Spleen (tissue), 11 donors: ENCODE measurements around the gene NBL1. TPM values are rescaled to one million over a fixed set of nuclear protein-coding genes. Genes with fewer than 3 reads are reported as not detected.

Experiments used
- DNase-seq: peaks from one replicate; pipeline ENCODE4 v3.0.0-alpha.2; 2020
- H3K27ac ChIP-seq, 8 donors: fragments of 200-600 bp; sonication (generic) in 7 of 8; 1 replicate in 4 of 8; 2 replicates in 4 of 8; pipeline versions ENCODE4 v1.5.0 to v1.8.0; 2016 to 2021; ENCODE audit warnings: inconsistent platforms in 4 of 8, mild to moderate bottlenecking in 4 of 8, moderate library complexity in 1 of 8
- H3K27me3 ChIP-seq, 7 donors: fragments of 200-600 bp; sonication (generic) in 6 of 7; replicated peaks in 1 of 7; 1 replicate in 4 of 7; 2 replicates in 3 of 7; pipeline versions ENCODE4 v1.5.0 to v1.8.0; 2016 to 2021; ENCODE audit warnings: inconsistent platforms in 3 of 7, mild to moderate bottlenecking in 1 of 7
- H3K36me3 ChIP-seq, 6 donors: fragments of 200-600 bp; sonication (generic) in 5 of 6; 1 replicate in 4 of 6; 2 replicates in 2 of 6; pipeline versions ENCODE4 v1.5.0 to v1.8.0; 2016 to 2021; ENCODE audit warnings: inconsistent platforms in 2 of 6
- H3K4me1 ChIP-seq, 6 donors: fragments of 200-600 bp; sonication (generic) in 5 of 6; 1 replicate in 3 of 6; 2 replicates in 3 of 6; pipeline versions ENCODE4 v1.5.0 to v1.8.0; 2016 to 2021; ENCODE audit warnings: inconsistent platforms in 3 of 6
- H3K4me3 ChIP-seq, 8 donors: fragments of 200-600 bp; sonication (generic) in 7 of 8; 1 replicate in 4 of 8; 2 replicates in 4 of 8; pipeline versions ENCODE4 v1.5.0 to v1.8.0; 2016 to 2021; ENCODE audit warnings: inconsistent platforms in 4 of 8, mild to moderate bottlenecking in 4 of 8, moderate library complexity in 2 of 8
- H3K9me3 ChIP-seq, 8 donors: fragments of 200-600 bp; sonication (generic) in 7 of 8; 1 replicate in 4 of 8; 2 replicates in 4 of 8; pipeline versions ENCODE4 v1.5.0 to v1.8.0; 2016 to 2021; ENCODE audit warnings: inconsistent platforms in 4 of 8
- POLR2A ChIP-seq, 3 donors: fragments of 450-650 bp; IDR thresholded peaks; one replicate each; pipeline ENCODE4 v1.5.1; 2017; ENCODE audit warnings: antibody characterized with exemption in 3 of 3, mild to moderate bottlenecking in 1 of 3
- POLR2AphosphoS5 ChIP-seq, 3 donors: sonication (generic); formaldehyde crosslinking; IDR thresholded peaks; one replicate each; pipeline ENCODE4 v1.5.1; 2017; ENCODE audit warnings: antibody characterized with exemption in 3 of 3
- WGBS, 5 donors: extraction: QIAGEN DNeasy Blood & Tissue Kit in 3 of 5; methylation state at CpG; one replicate each; pipeline versions ENCODE4 v1.1.5 to v1.1.7; 2013 to 2018; 5-methylcytosine and 5-hydroxymethylcytosine counted together
- intact Hi-C: fragments of 100-400 bp; cut with DNase I; formaldehyde crosslinking; loops from one replicate; pipeline ENCODE4 v1.15.0; 2023; ENCODE audit warnings: low total_unique reads
- polyA plus RNA-seq, 3 donors: library from polyadenylated mRNA; stranded (reverse); fragments of 200-250 nt; gene quantifications; one replicate each; pipeline ENCODE4 v1.2.1, GENCODE V29; 2013
- total RNA-seq, 7 donors: library from RNA; depleted of rRNA in 3 of 7; stranded (reverse); fragments of >200 nt in 3 of 7; fragmentation: NEBNext Ultra II Directional in 4 of 7; extraction: Animal tissue kit (Norgen Biotek cat#: 25700) in 4 of 7; gene quantifications; one replicate each; pipeline versions ENCODE4 v1.1.0 to v1.2.1, GENCODE V29; 2016 to 2021
- TF ChIP-seq, protein P1 (sequence below), 11 experiments: fragments of 200-600 bp in 7 of 11; fragments of 450-650 bp in 4 of 11; sonication (generic) in 4 of 11; IDR thresholded peaks in 8 of 11; conservative IDR thresholded peaks in 3 of 11; 1 replicate in 7 of 11; 2 replicates in 4 of 11; pipeline versions ENCODE4 v1.4.0 to v1.8.0; 2016 to 2021; ENCODE audit warnings: antibody characterized with exemption in 11 of 11, inconsistent platforms in 4 of 11, mild to moderate bottlenecking in 1 of 11
- donor health status: healthy with polysubstance abuse.
- donor health status: DM: no; HTN: no; CAD: no; lungs with moderate emphysema.
- donor health status: DM: no; HTN: no; CAD: no.
- donor health status: Bipolar disorder and iron deficiency.
- donor health status: healthy.
- donor health status: DM: no; HTN: no; CAD: no.
- donor health status: DM: yes; HTN: yes; CAD: no.

The NBL1 gene
- total and polyA plus RNA-seq, 10 donors: 9.9 to 50.1 (median 17.6) TPM

DNA sequence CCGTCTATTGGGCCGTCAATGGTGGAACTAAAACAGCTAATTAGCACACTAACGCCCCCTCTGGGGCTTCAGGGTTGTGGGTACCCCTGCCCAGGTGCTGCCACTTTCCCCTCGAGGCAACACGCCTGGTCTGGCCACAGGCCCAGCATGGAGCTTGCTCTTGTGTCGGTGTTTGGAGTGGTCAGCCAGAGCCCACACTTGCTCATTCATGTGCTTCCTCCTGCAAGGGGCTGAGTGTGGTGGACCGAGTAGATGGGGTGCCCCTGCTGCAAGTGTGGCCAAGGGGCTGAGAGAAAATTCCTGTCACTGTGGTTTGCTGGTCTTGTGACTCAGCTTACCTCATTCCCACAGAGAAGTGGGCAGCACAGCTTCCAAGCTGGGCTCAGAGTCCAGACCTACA, 46.2 kb downstream of the NBL1 start:
- Histone ChIP-seq H3K36me3 (peaks cover 0 to 100% (median 51%) of the 10 kb centered on the region in 6 donors), H3K4me1 (peaks cover 0 to 20% (median 0%) of the 10 kb centered on the region in 6 donors), H3K27me3 (no peaks in the 10 kb centered on the region), H3K9me3 (peaks cover 0 to 28% (median 18%) of the 10 kb centered on the region in 8 donors), H3K4me3 (no peak overlapping the region), H3K27ac (no peak overlapping the region)
- intact Hi-C loops: no loop called here
- DNase-seq: no peak
- TF ChIP-seq POLR2AphosphoS5 (IDR thresholded peaks at IDR 0.05): peak in 1 of 3 donors; percentile 11
- TF ChIP-seq POLR2A (IDR thresholded peaks at IDR 0.05): no peak
- WGBS, 5 donors: 50 to 91% (median 89%) methylated on average over 2 to 7 of the region's 7 CpGs

DNA sequence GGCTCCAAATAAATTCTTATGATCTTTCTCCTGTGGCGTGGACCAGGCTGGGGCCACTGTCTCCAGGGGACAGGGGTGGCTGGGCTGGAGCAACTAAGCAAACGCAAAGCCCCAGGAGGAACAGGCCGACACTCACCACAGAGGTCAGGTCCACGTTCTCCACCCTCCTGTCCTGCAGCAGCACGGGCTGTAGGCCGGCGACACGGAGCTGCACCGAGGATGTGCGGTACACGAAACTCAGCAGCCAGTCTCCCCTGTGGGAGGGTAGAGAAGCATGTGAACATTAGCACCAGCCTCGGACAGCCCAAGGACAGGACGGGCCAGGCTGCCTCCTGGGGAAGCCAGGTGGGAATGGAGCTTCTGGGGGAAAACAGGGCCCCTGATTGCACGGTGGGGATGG, 50.2 kb downstream of the NBL1 start:
- Histone ChIP-seq H3K4me3 (no peak overlapping the region), H3K9me3 (peaks cover 0 to 18% (median 12%) of the 10 kb centered on the region in 8 donors), H3K27me3 (no peaks in the 10 kb centered on the region), H3K4me1 (peaks cover 0 to 4% (median 0%) of the 10 kb centered on the region in 6 donors), H3K36me3 (peaks cover 0 to 100% (median 45%) of the 10 kb centered on the region in 6 donors), H3K27ac (no peak overlapping the region)
- TF ChIP-seq POLR2AphosphoS5 (IDR thresholded peaks at IDR 0.05): no peak
- no peak for TF ChIP-seq POLR2A (IDR thresholded peaks at IDR 0.05)
- 87 to 91% (median 89%) methylated on average over 12 to 14 of the region's 14 CpGs for WGBS, 5 donors
- no peak for DNase-seq
- intact Hi-C loops: no loop called here

DNA sequence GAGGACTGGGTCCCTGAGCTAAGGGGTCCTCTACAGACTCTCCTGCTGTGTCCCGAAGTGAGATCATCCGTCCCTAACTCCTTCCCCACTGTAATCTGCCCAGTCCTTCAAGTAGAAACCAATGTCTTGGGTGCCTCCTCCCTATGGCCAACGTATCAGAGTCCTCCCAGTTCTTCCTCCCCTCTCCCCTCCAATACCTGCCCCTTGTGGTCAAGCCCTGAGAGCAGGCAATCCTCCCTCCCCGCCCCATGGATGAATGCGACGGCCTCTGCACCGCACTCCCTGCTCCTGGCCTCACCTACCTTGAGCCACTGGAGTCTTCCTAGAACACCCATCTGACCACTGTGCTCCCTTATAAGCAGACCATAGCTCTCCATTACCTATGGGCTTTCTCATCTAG, 51.7 kb downstream of the NBL1 start:
- no peak overlapping the region for H3K27ac ChIP-seq
- WGBS, 5 donors: 90 to 100% (median 97%) methylated on average over 7 of the region's 7 CpGs
- no peaks in the 10 kb centered on the region for H3K27me3 ChIP-seq
- no peak for TF ChIP-seq POLR2AphosphoS5 (IDR thresholded peaks at IDR 0.05)
- TF ChIP-seq POLR2A (IDR thresholded peaks at IDR 0.05): no peak
- TF ChIP-seq, protein P1, sequence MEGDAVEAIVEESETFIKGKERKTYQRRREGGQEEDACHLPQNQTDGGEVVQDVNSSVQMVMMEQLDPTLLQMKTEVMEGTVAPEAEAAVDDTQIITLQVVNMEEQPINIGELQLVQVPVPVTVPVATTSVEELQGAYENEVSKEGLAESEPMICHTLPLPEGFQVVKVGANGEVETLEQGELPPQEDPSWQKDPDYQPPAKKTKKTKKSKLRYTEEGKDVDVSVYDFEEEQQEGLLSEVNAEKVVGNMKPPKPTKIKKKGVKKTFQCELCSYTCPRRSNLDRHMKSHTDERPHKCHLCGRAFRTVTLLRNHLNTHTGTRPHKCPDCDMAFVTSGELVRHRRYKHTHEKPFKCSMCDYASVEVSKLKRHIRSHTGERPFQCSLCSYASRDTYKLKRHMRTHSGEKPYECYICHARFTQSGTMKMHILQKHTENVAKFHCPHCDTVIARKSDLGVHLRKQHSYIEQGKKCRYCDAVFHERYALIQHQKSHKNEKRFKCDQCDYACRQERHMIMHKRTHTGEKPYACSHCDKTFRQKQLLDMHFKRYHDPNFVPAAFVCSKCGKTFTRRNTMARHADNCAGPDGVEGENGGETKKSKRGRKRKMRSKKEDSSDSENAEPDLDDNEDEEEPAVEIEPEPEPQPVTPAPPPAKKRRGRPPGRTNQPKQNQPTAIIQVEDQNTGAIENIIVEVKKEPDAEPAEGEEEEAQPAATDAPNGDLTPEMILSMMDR (IDR thresholded peaks at IDR 0.05 in 8 of 11, conservative IDR thresholded peaks at IDR 0.05 in 3 of 11): no peak
- DNase-seq: no peak
- no peak overlapping the region for H3K4me3 ChIP-seq
- intact Hi-C loops: no loop called here
- H3K4me1 ChIP-seq: no peaks in the 10 kb centered on the region
- peaks cover 0 to 100% (median 47%) of the 10 kb centered on the region in 6 donors for H3K36me3 ChIP-seq
- peaks cover 0 to 4% (median 0%) of the 10 kb centered on the region in 8 donors for H3K9me3 ChIP-seq

DNA sequence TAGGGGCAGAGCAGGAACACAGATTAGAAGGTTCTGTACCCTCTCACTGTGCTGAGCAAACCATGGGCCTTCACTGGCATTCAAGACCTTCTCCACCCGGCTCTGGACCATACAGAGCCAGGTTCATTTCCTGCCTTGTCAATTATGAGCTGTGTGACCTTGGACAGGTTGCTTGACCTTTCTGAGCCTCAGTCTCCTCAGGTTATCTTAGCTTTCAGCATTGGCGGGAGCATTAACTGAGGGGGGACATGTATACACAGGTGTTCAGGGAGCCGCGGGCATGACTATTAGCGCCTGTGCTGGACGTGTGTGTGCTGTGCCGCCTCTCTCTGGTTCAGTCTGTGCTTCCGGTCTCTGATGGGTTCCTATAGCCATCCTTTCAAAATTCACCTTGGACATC, 52.7 kb downstream of the NBL1 start:
- intact Hi-C loops: no loop called here
- Histone ChIP-seq H3K4me3 (no peak overlapping the region), H3K27ac (no peak overlapping the region), H3K9me3 (no peaks in the 10 kb centered on the region), H3K36me3 (peaks cover 0 to 100% (median 42%) of the 10 kb centered on the region in 6 donors), H3K27me3 (no peaks in the 10 kb centered on the region), H3K4me1 (no peaks in the 10 kb centered on the region)
- 83 to 99% (median 93%) methylated on average over 5 to 8 of the region's 8 CpGs for whole genome bisulfite sequencing, 5 donors
- DNase-seq: no peak
- no peak for TF ChIP-seq POLR2AphosphoS5 (IDR thresholded peaks at IDR 0.05)
- TF ChIP-seq, protein P1 (IDR thresholded peaks at IDR 0.05 in 8 of 11, conservative IDR thresholded peaks at IDR 0.05 in 3 of 11): no peak

GRCh38 chr1:19698181-19698580, 54.1 kb downstream of the NBL1 start:
- no peak for DNase-seq
- 85 to 90% (median 88%) methylated on average over 3 to 4 of the region's 4 CpGs for WGBS, 5 donors
- TF ChIP-seq POLR2AphosphoS5 (IDR thresholded peaks at IDR 0.05) (no peak), POLR2A (IDR thresholded peaks at IDR 0.05) (no peak)
- TF ChIP-seq, protein P1 (IDR thresholded peaks at IDR 0.05 in 8 of 11, conservative IDR thresholded peaks at IDR 0.05 in 3 of 11): no peak
- intact Hi-C loops: no loop called here
- Histone ChIP-seq H3K4me1 (no peaks in the 10 kb centered on the region), H3K4me3 (no peak overlapping the region), H3K9me3 (no peaks in the 10 kb centered on the region), H3K27me3 (no peaks in the 10 kb centered on the region), H3K36me3 (peaks cover 0 to 91% (median 34%) of the 10 kb centered on the region in 6 donors), H3K27ac (no peak overlapping the region)
